ENCODE measurements around the gene TADA2B. TPM values are rescaled to one million over a fixed set of nuclear protein-coding genes. Genes with fewer than 3 reads are reported as not detected.

The TADA2B gene
- total RNA-seq, 4 donors from 2014 or later, result 17.9 to 34.1 (median 26.6) TPM

- no peak for DNase-seq
- WGBS, 2 donors, result 93 to 94% methylated on average over 10 of the region's 10 CpGs
- peaks cover 16 to 21% of the 10 kb centered on the region in 2 donors for H3K36me3 ChIP-seq
Observed at GRCh38 chr4:7030856-7031255, 12.3 kb upstream of the TADA2B start.

DNA sequence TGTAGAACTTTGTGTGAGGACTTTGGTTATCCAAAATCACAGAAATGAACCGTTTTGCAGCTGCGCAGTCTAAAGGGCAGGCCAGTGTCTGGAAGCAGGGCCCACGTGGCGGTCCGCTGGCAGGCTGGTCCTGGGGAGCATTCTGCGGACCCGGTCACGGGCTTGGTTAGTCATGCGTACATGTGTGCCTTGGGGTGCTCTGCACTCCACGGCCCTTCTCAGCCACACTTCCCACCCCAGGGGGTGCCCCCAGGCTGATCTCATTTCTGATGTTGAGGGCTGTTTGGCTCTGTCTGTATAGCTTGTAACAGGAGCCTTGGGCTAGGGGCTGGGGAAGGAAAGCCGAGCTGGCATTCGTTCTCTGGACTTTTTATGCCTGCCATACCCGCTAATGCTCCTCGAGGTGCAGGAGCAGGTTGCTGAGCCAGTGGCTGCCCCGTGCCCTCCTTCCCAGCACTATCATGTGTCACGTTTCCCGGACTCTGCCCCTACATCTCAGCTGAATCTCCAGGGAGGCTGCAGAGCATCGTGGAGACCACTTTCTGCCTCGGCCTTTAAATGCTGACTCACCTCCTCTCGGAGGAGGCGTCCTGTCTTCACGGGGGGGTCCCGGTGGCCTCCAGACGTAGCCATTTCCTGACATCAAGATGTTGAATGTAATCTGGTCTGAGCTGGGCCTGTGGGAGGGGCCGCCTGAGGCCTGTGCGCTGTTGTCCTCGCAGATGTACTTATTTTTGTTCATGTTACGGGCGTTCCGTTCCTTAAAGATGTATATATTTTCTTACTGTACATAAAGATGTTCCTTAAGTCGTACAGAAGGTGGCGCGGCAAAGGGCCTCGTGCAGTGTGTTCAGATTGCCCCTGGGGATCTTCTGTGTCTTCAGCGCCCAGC is 11.4 kb upstream of the TADA2B start:
- DNase-seq, result no peak
- no peaks in the 10 kb centered on the region for H3K27me3 ChIP-seq
- intact Hi-C loops (cut with DNase I), result loop anchor here (5.0 kb wide), 1 partner anchor 40 kb away; no protein-coding TSS in a partner anchor
- H3K27ac ChIP-seq, result no peak overlapping the region
- WGBS, 2 donors, result 86 to 88% methylated on average over 35 of the region's 35 CpGs
- no peaks in the 10 kb centered on the region for H3K4me1 ChIP-seq
- TF ChIP-seq POLR2A (IDR thresholded peaks at IDR 0.05), result no peak
- TF ChIP-seq, protein P1, sequence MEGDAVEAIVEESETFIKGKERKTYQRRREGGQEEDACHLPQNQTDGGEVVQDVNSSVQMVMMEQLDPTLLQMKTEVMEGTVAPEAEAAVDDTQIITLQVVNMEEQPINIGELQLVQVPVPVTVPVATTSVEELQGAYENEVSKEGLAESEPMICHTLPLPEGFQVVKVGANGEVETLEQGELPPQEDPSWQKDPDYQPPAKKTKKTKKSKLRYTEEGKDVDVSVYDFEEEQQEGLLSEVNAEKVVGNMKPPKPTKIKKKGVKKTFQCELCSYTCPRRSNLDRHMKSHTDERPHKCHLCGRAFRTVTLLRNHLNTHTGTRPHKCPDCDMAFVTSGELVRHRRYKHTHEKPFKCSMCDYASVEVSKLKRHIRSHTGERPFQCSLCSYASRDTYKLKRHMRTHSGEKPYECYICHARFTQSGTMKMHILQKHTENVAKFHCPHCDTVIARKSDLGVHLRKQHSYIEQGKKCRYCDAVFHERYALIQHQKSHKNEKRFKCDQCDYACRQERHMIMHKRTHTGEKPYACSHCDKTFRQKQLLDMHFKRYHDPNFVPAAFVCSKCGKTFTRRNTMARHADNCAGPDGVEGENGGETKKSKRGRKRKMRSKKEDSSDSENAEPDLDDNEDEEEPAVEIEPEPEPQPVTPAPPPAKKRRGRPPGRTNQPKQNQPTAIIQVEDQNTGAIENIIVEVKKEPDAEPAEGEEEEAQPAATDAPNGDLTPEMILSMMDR (IDR thresholded peaks at IDR 0.05), result no peak
- H3K36me3 ChIP-seq, result peaks cover 16 to 21% of the 10 kb centered on the region in 2 donors
- H3K9me3 ChIP-seq, result no peaks in the 10 kb centered on the region
- no peak overlapping the region for H3K4me3 ChIP-seq (replicated peaks in 1 of 3)

More at GRCh38 chr4:7030856-7031255, 12.3 kb upstream of the TADA2B start:
- no peaks in the 10 kb centered on the region for H3K9me3 ChIP-seq
- no peaks in the 10 kb centered on the region for H3K27me3 ChIP-seq
- H3K4me1 ChIP-seq, result no peaks in the 10 kb centered on the region
- H3K4me3 ChIP-seq (replicated peaks in 1 of 3), result no peak overlapping the region
- TF ChIP-seq POLR2A (IDR thresholded peaks at IDR 0.05), result no peak
- TF ChIP-seq, protein P1 (IDR thresholded peaks at IDR 0.05), result no peak
- no peak overlapping the region for H3K27ac ChIP-seq
- intact Hi-C loops (cut with DNase I), result loop anchor here (5.0 kb wide), 1 partner anchor 41 kb away; no protein-coding TSS in a partner anchor

- peaks cover 16 to 21% of the 10 kb centered on the region in 2 donors for H3K36me3 ChIP-seq
- 83 to 89% methylated on average over 6 to 7 of the region's 8 CpGs for WGBS, 2 donors
- intact Hi-C loops (cut with DNase I), result loop anchor here (5.0 kb wide), 1 partner anchor 40 kb away; no protein-coding TSS in a partner anchor
- H3K27ac ChIP-seq, result no peak overlapping the region
- H3K27me3 ChIP-seq, result no peaks in the 10 kb centered on the region
- H3K9me3 ChIP-seq, result no peaks in the 10 kb centered on the region
- TF ChIP-seq, protein P1 (IDR thresholded peaks at IDR 0.05), result no peak
- no peak for TF ChIP-seq POLR2A (IDR thresholded peaks at IDR 0.05)
- H3K4me1 ChIP-seq, result no peaks in the 10 kb centered on the region
- H3K4me3 ChIP-seq (replicated peaks in 1 of 3), result no peak overlapping the region
- DNase-seq, result no peak
Observed at GRCh38 chr4:7032596-7032995, 10.6 kb upstream of the TADA2B start.

DNA sequence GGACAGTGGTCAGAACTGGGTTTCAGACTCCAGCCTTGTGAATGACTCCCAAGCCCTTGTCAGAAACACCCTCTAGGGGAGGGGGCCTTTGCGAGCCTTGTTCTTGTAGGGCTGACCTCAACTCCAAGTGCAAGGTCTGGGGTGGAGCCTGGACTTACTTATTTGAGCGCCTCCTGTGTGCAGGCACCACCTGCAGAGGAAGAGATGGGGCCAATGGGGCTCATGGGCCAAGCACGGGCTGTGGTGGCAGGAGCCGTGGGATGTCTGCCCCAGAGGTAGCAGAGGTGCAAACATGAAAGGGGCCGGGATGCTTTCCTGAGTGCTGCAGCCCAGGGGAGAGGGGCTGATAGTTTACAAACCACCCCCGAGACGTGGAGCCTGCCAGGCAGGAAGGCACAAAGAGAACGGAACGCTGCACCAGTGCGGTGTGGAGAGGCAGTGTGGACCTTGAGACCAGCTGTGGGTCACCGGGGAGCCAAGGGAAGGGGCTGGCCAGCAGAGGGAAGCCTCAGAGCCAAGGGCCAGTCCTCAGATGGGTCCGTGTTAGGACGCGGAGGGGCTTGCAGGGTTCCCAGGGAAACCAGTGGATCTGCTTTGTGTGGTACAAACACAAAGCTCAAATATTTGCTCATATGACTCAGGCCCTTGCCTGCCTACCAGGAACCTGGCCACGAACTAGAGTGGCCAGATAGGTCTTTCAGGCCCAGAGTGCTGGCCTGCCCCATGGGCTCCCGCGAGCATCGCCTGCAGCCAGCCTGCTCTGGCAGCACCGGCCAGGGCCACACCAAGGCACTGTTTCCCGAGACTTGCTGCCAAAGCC is 8.7 kb upstream of the TADA2B start:
- no peak overlapping the region for H3K4me3 ChIP-seq (replicated peaks in 1 of 3)
- no peaks in the 10 kb centered on the region for H3K27me3 ChIP-seq
- H3K27ac ChIP-seq, result no peak overlapping the region
- peaks cover 16 to 21% of the 10 kb centered on the region in 2 donors for H3K36me3 ChIP-seq
- 76 to 86% methylated on average over 16 to 18 of the region's 20 CpGs for WGBS, 2 donors
- no peaks in the 10 kb centered on the region for H3K4me1 ChIP-seq
- no peak for DNase-seq
- H3K9me3 ChIP-seq, result no peaks in the 10 kb centered on the region
- intact Hi-C loops (cut with DNase I), result loop anchor here (5.0 kb wide), 1 partner anchor 38 kb away; no protein-coding TSS in a partner anchor
- TF ChIP-seq, protein P1 (IDR thresholded peaks at IDR 0.05), result no peak
- no peak for TF ChIP-seq POLR2A (IDR thresholded peaks at IDR 0.05)
